SK-N-SH (cell line): ENCODE results near the gene WBP1L. TPM values are rescaled to one million over a fixed set of nuclear protein-coding genes. Genes with fewer than 3 reads are reported as not detected.
A peak's percentile ranks its signal among the peaks of the same experiment; 100 is the strongest.

Experiments
- CTCF ChIA-PET: fragments of 300-600, 350-600 bp; formaldehyde crosslinking; extraction: SDS; loops from one replicate; lab custom pipeline; 2021; lab: Yijun Ruan, JAX
- POLR2A ChIA-PET: fragments of 350-600 bp; sonication (Branson Sonifier 250); formaldehyde crosslinking; extraction: SDS; loops from one replicate; lab custom pipeline; 2020; ENCODE audit warnings: antibody characterized with exemption, inconsistent platforms; lab: Yijun Ruan, JAX
- DNase-seq: peaks from one replicate; pipeline ENCODE4 v3.0.0; 2012
- H2AFZ ChIP-seq: fragments of 200-600 bp; sonication (generic); 2 replicates; pipeline ENCODE4 v1.8.1; 2016; ENCODE audit warnings: antibody characterized with exemption, mild to moderate bottlenecking, low read depth
- H3F3A ChIP-seq: fragments of 200-600 bp; sonication (generic); replicated peaks from 2 replicates; pipeline ENCODE3; 2016; ENCODE audit warnings: antibody characterized with exemption, mild to moderate bottlenecking; ENCODE audit not compliant: insufficient read depth
- H3K27ac ChIP-seq, 2 experiments: fragments of 200-500 bp in 1 of 2; fragments of 200-600 bp in 1 of 2; sonication (Bioruptor generic) in 1 of 2; sonication (generic), shearing (Covaris generic) in 1 of 2; 2 replicates each; pipeline versions ENCODE4 v1.5.1 to v1.6.1; 2014 to 2016; ENCODE audit warnings: low read depth in 2 of 2, inconsistent platforms in 1 of 2, low read length in 1 of 2, mild to moderate bottlenecking in 1 of 2, mixed read lengths in 1 of 2
- H3K27me3 ChIP-seq: fragments of 200-600 bp; sonication (generic), shearing (Covaris generic); 2 replicates; pipeline ENCODE4 v1.6.1; 2016; ENCODE audit warnings: mixed run types; ENCODE audit not compliant: insufficient read depth
- H3K36me3 ChIP-seq, 2 experiments: fragments of 200-500 bp in 1 of 2; fragments of 200-600 bp in 1 of 2; sonication (Bioruptor generic) in 1 of 2; sonication (generic) in 1 of 2; replicated peaks in 1 of 2; 2 replicates each; pipeline versions ENCODE3 to v1.5.1; 2014 to 2016; ENCODE audit warnings: low read length in 1 of 2, mild to moderate bottlenecking in 1 of 2; ENCODE audit not compliant: insufficient read depth in 2 of 2, control insufficient read depth in 1 of 2
- H3K4me1 ChIP-seq, 2 experiments: fragments of 200-500 bp in 1 of 2; fragments of 200-600 bp in 1 of 2; sonication (Bioruptor generic) in 1 of 2; sonication (generic), shearing (Covaris generic) in 1 of 2; 2 replicates each; pipeline versions ENCODE4 v1.5.1 to v1.6.1; 2014 to 2016; ENCODE audit warnings: low read depth in 1 of 2, low read length in 1 of 2, mixed run types in 1 of 2; ENCODE audit not compliant: insufficient read depth in 2 of 2, control insufficient read depth in 1 of 2
- H3K4me2 ChIP-seq: fragments of 200-600 bp; sonication (generic), shearing (Covaris generic); 2 replicates; pipeline ENCODE4 v1.6.1; 2017; ENCODE audit warnings: mixed run types
- H3K4me3 ChIP-seq, 2 experiments: fragments of 200-500 bp in 1 of 2; fragments of 200-600 bp in 1 of 2; sonication (Bioruptor generic) in 1 of 2; sonication (generic), shearing (Covaris generic) in 1 of 2; 2 replicates each; pipeline versions ENCODE4 v1.5.1 to v1.8.1; 2014 to 2016; ENCODE audit warnings: low read depth in 2 of 2, inconsistent platforms in 1 of 2, low read length in 1 of 2, mild to moderate bottlenecking in 1 of 2, mixed read lengths in 1 of 2, moderate library complexity in 1 of 2
- H3K79me2 ChIP-seq: fragments of 200-600 bp; sonication (generic); 2 replicates; pipeline ENCODE4 v1.8.1; 2017; ENCODE audit warnings: mild to moderate bottlenecking; ENCODE audit not compliant: insufficient read depth
- H3K9ac ChIP-seq: fragments of 200-600 bp; sonication (generic); 2 replicates; pipeline ENCODE4 v1.6.1; 2017; ENCODE audit warnings: mixed run types
- H3K9me2 ChIP-seq: fragments of 200-600 bp; sonication (generic); 2 replicates; pipeline ENCODE4 v1.6.1; 2017; ENCODE audit warnings: mixed run types
- H3K9me3 ChIP-seq: fragments of 200-600 bp; sonication (generic); 2 replicates; pipeline ENCODE4 v1.6.1; 2017; ENCODE audit warnings: mixed run types, mild to moderate bottlenecking, moderate library complexity
- H4K20me1 ChIP-seq: fragments of 200-600 bp; sonication (generic); 2 replicates; pipeline ENCODE4 v1.6.1; 2017; ENCODE audit warnings: mild to moderate bottlenecking, mixed run types; ENCODE audit not compliant: insufficient read depth
- EP300 ChIP-seq, 2 experiments: IDR thresholded peaks; 2 replicates each; pipeline versions ENCODE4 v1.4.0 to v1.6.1; 2012; ENCODE audit warnings: borderline replicate concordance in 1 of 2, low read depth in 1 of 2, low read length in 1 of 2
- FOSL2 ChIP-seq: IDR thresholded peaks from 2 replicates; pipeline ENCODE4 v1.4.0; 2012; ENCODE audit warnings: low read depth, mild to moderate bottlenecking, moderate library complexity, borderline replicate concordance
- FOXJ3 ChIP-seq: sonication (generic); formaldehyde crosslinking; IDR thresholded peaks from 2 replicates; pipeline ENCODE4 v1.5.1; 2020; ENCODE audit warnings: mild to moderate bottlenecking, missing genetic modification reagents
- JUND ChIP-seq: IDR thresholded peaks from 2 replicates; pipeline ENCODE4 v1.4.0; 2012
- MEF2A ChIP-seq: IDR thresholded peaks from 2 replicates; pipeline ENCODE4 v1.4.0; 2012; ENCODE audit warnings: low read depth, borderline replicate concordance
- NRF1 ChIP-seq: IDR thresholded peaks from 2 replicates; pipeline ENCODE4 v1.6.1; 2012; ENCODE audit warnings: low read depth, mild to moderate bottlenecking, low read length
- POLR2AphosphoS5 ChIP-seq: IDR thresholded peaks from 2 replicates; pipeline ENCODE4 v1.6.1; 2012; ENCODE audit warnings: low read depth, low read length
- RAD21 ChIP-seq: IDR thresholded peaks from 2 replicates; pipeline ENCODE4 v1.6.1; 2012; ENCODE audit warnings: mild to moderate bottlenecking, low read length
- RCOR1 ChIP-seq: fragments of 150-350 bp; IDR thresholded peaks from 2 replicates; pipeline ENCODE4 v1.6.1; 2017; ENCODE audit warnings: antibody characterized with exemption, low read length
- RFX5 ChIP-seq: IDR thresholded peaks from 2 replicates; pipeline ENCODE4 v1.6.1; 2012; ENCODE audit warnings: mild to moderate bottlenecking, improper control_type of control experiment, low read length
- RXRA ChIP-seq: IDR thresholded peaks from 2 replicates; pipeline ENCODE4 v1.4.0; 2012; ENCODE audit warnings: low read depth, mild to moderate bottlenecking, borderline replicate concordance
- SMC3 ChIP-seq: IDR thresholded peaks from 2 replicates; pipeline ENCODE4 v1.6.1; 2012; ENCODE audit warnings: low read depth, low read length, improper control_type of control experiment
- TCF12 ChIP-seq: IDR thresholded peaks from 2 replicates; pipeline ENCODE4 v1.4.0; 2012
- TEAD4 ChIP-seq: IDR thresholded peaks from 2 replicates; pipeline ENCODE4 v1.4.0; 2012; ENCODE audit warnings: mild to moderate bottlenecking, borderline replicate concordance; ENCODE audit not compliant: insufficient read depth
- YY1 ChIP-seq: IDR thresholded peaks from 2 replicates; pipeline ENCODE4 v1.4.0; 2012; ENCODE audit warnings: low read depth, mild to moderate bottlenecking
- WGBS: methylation state at CpG from one replicate; pipeline ENCODE4 v1.1.6; 2017; ENCODE audit warnings: low lambda C conversion rate; 5-methylcytosine and 5-hydroxymethylcytosine counted together
- polyA plus RNA-seq, 3 experiments: library from polyadenylated mRNA; depleted of rRNA; stranded (reverse); fragments of >200 nt; gene quantifications; 2 replicates each; pipeline ENCODE4 v1.2.3, GENCODE V29; 2012
- TF ChIP-seq, protein P1 (sequence below): fragments of 150-350 bp; IDR thresholded peaks from 2 replicates; pipeline ENCODE4 v1.6.1; 2016; ENCODE audit warnings: mild to moderate bottlenecking, low read depth, low read length
- TF ChIP-seq, protein P2 (sequence below): IDR thresholded peaks from 2 replicates; pipeline ENCODE4 v1.4.0; 2012; ENCODE audit warnings: low read depth
- TF ChIP-seq, protein P3 (sequence below): IDR thresholded peaks from 2 replicates; pipeline ENCODE4 v1.4.0; 2012; ENCODE audit warnings: low read depth, borderline replicate concordance
- TF ChIP-seq, protein P4 (sequence below): IDR thresholded peaks from 2 replicates; pipeline ENCODE4; 2012

WBP1L gene
- polyA plus RNA-seq, 1 of the 3 experiments (the other 2 are of a cell fraction) = 22.8 TPM

DNA sequence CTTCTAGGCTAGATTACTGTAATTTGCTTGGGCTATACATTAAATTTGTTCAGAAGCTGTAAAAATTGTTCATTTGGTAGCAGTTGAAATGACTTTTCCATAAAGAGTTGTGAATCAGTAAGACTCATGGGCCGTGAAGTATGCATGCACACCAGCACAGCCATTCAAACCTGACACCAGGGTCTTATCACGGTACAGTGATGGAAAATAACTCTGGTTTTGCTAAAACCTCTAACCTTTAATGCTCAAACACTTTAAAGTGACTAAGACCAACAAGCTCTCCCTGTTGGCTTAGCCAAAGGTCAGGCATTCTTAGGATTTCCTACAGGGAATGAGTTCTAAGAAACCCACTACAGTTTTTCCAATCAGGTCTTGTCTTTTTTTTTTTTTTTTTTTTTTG, 41.0 kb upstream of the WBP1L start:
- peaks cover 31% of the 10 kb centered on the region for H3F3A ChIP-seq
- H3K9ac ChIP-seq = no peak overlapping the region
- no peak overlapping the region for H3K4me3 ChIP-seq
- POLR2A ChIA-PET = no interaction called here
- H3K79me2 ChIP-seq = peaks cover 38% of the 10 kb centered on the region
- H3K9me3 ChIP-seq = no peaks in the 10 kb centered on the region
- H3K36me3 ChIP-seq = peaks cover 13 to 16% of the 10 kb centered on the region in 2 experiments
- no peaks in the 10 kb centered on the region for H3K27me3 ChIP-seq
- no peaks in the 10 kb centered on the region for H3K9me2 ChIP-seq
- no peak for DNase-seq
- CTCF ChIA-PET = interaction anchor here (0.7 to 1.6 kb wide), 2 partner anchors 9 to 119 kb away, joined by 3 to 4 read pairs; no protein-coding TSS in a partner anchor
- H3K27ac ChIP-seq = no peak overlapping the region
- WGBS = 84% methylated on average over 2 of the region's 2 CpGs
- H2AFZ ChIP-seq = no peak overlapping the region
- peaks cover 2 to 8% of the 10 kb centered on the region in 2 experiments; a peak in 3 of 4 replicates for H3K4me1 ChIP-seq
- H3K4me2 ChIP-seq = no peak overlapping the region
- TF ChIP-seq RFX5 (no peak), NRF1 (no peak), POLR2AphosphoS5 (no peak), RAD21 (no peak), TEAD4 (no peak), FOXJ3 (CRISPR knock-in tag) (no peak), EP300 (IDR thresholded peaks at IDR 0.05; ENCODE audit: borderline replicate concordance in 1 of 2, low read depth in 1 of 2, low read length in 1 of 2) (no peak), SMC3 (no peak), MEF2A (no peak), YY1 (no peak)
- TF ChIP-seq, protein P1, sequence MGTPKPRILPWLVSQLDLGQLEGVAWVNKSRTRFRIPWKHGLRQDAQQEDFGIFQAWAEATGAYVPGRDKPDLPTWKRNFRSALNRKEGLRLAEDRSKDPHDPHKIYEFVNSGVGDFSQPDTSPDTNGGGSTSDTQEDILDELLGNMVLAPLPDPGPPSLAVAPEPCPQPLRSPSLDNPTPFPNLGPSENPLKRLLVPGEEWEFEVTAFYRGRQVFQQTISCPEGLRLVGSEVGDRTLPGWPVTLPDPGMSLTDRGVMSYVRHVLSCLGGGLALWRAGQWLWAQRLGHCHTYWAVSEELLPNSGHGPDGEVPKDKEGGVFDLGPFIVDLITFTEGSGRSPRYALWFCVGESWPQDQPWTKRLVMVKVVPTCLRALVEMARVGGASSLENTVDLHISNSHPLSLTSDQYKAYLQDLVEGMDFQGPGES = no peak
- TF ChIP-seq, protein P2, sequence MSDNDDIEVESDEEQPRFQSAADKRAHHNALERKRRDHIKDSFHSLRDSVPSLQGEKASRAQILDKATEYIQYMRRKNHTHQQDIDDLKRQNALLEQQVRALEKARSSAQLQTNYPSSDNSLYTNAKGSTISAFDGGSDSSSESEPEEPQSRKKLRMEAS = no peak
- TF ChIP-seq, protein P3, sequence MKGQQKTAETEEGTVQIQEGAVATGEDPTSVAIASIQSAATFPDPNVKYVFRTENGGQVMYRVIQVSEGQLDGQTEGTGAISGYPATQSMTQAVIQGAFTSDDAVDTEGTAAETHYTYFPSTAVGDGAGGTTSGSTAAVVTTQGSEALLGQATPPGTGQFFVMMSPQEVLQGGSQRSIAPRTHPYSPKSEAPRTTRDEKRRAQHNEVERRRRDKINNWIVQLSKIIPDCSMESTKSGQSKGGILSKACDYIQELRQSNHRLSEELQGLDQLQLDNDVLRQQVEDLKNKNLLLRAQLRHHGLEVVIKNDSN = no peak
- H4K20me1 ChIP-seq = no peaks in the 10 kb centered on the region

DNA sequence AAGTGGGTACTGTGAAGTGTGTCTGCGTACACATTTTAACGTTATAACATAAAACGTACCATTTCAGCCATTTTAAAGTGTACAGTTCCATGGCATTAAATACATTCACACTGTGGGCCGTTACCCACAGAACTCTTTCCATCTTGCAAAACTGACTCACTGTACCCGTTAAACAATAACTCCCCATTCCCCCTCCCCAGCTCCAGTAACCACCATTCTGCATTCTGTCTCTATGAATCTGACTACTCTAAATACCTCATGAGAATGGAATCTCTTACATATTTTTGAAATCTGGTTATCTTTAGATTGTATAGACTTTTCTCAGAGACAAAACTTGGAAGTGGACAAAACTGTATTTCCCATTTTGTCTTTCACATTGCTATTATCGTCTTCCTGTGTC, 38.8 kb upstream of the WBP1L start:
- H3K9me3 ChIP-seq = no peaks in the 10 kb centered on the region

More for the DNA sequence above, 38.8 kb upstream of the WBP1L start:
- ChIA-PET CTCF (interaction anchor here (1.3 to 1.8 kb wide), 3 partner anchors 26 to 34 kb away, joined by 4 to 5 read pairs (median 4); no protein-coding TSS in a partner anchor), POLR2A (no interaction called here)
- H2AFZ ChIP-seq = no peak overlapping the region
- H3K9ac ChIP-seq = peak overlapping the region; percentile 32; the same call in 1 of the 2 replicates
- no peak overlapping the region for H3K4me3 ChIP-seq
- 60% methylated on average over 6 of the region's 6 CpGs for WGBS
- H3F3A ChIP-seq = peaks cover 37% of the 10 kb centered on the region
- peak overlapping the region in 1 of 2 experiments; percentile 83; a peak in 3 of 4 replicates for H3K27ac ChIP-seq
- H3K79me2 ChIP-seq = peaks cover 58% of the 10 kb centered on the region
- H3K9me2 ChIP-seq = no peaks in the 10 kb centered on the region
- H3K4me1 ChIP-seq = peaks cover 2 to 9% of the 10 kb centered on the region in 2 experiments; a peak in 3 of 4 replicates
- H4K20me1 ChIP-seq = no peaks in the 10 kb centered on the region; the same call in 1 of the 2 replicates
- H3K36me3 ChIP-seq = peaks cover 0 to 1% of the 10 kb centered on the region in 2 experiments
- H3K4me2 ChIP-seq = peak overlapping the region; percentile 49
- no peak for DNase-seq
- TF ChIP-seq TCF12 (peak; percentile 80), FOSL2 (peak; percentile 79), JUND (peak; percentile 76), POLR2AphosphoS5 (peak; percentile 27; the same call in 1 of the 2 replicates), RCOR1 (no peak), RXRA (no peak), YY1 (peak; percentile 64; the same call in 1 of the 2 replicates)
- TF ChIP-seq, protein P3 = 0 out of 2 replicates have a peak, but pooled peaks have one; percentile 40
- TF ChIP-seq, protein P4, sequence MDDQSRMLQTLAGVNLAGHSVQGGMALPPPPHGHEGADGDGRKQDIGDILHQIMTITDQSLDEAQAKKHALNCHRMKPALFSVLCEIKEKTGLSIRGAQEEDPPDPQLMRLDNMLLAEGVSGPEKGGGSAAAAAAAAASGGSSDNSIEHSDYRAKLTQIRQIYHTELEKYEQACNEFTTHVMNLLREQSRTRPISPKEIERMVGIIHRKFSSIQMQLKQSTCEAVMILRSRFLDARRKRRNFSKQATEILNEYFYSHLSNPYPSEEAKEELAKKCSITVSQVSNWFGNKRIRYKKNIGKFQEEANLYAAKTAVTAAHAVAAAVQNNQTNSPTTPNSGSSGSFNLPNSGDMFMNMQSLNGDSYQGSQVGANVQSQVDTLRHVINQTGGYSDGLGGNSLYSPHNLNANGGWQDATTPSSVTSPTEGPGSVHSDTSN = peak; percentile 34; the same call in 1 of the 2 replicates
- H3K27me3 ChIP-seq = no peaks in the 10 kb centered on the region
